Adipocyte (in vitro differentiated cells): Measurements from ENCODE around the gene IMPG2.

Experiments
- DNase-seq: peaks from one replicate; pipeline ENCODE4 v3.0.0-alpha.2; 2015; ENCODE audit warnings: low read depth
- H3K27me3 ChIP-seq: replicated peaks from 2 replicates; pipeline ENCODE4 v1.7.0; 2013; ENCODE audit warnings: mild to moderate bottlenecking, low read length, moderate library complexity; ENCODE audit not compliant: control insufficient read depth, insufficient read depth
- H3K36me3 ChIP-seq: 2 replicates; pipeline ENCODE4 v1.7.0; 2013; ENCODE audit warnings: low read length, mild to moderate bottlenecking, moderate library complexity; ENCODE audit not compliant: control insufficient read depth, insufficient read depth, severe bottlenecking
- H3K4me1 ChIP-seq: 2 replicates; pipeline ENCODE4 v1.7.0; 2013; ENCODE audit warnings: mild to moderate bottlenecking, low read length, moderate library complexity; ENCODE audit not compliant: control insufficient read depth, insufficient read depth
- H3K4me3 ChIP-seq: 2 replicates; pipeline ENCODE4 v1.7.0; 2013; ENCODE audit warnings: mild to moderate bottlenecking, low read length, moderate library complexity
- H3K9ac ChIP-seq: 2 replicates; pipeline ENCODE4 v1.7.0; 2013; ENCODE audit warnings: mild to moderate bottlenecking, low read length, moderate library complexity
- H3K9me3 ChIP-seq: 2 replicates; pipeline ENCODE4 v1.7.0; 2013; ENCODE audit warnings: mild to moderate bottlenecking, low read length, moderate library complexity; ENCODE audit not compliant: control insufficient read depth

IMPG2 gene

DNA sequence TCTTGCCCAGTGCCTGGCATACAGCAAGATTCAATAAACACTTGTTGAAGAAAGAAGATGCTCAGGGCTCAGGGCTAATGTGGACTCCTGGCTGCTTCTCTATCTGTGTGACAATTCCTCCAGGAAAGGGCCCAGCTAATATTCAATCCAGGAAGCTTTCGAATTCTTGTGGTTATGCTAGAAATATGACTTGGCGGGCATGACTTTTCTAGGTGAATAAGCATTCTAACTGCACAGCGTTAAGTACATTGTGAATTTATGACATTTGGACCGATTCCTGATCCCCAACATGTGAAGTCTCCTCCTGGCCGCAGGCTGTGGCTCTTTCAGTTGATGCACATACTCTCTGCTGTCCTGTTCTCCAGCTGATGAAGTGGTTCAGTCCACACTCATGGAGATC is 117.0 kb downstream of the IMPG2 start:
- no peak for DNase-seq
- peaks cover 20% of the 10 kb centered on the region for H3K4me1 ChIP-seq
- no peaks in the 10 kb centered on the region for H3K27me3 ChIP-seq
- H3K9me3 ChIP-seq, result no peaks in the 10 kb centered on the region
- no peak overlapping the region for H3K4me3 ChIP-seq
- H3K9ac ChIP-seq, result no peak overlapping the region
- no peaks in the 10 kb centered on the region for H3K36me3 ChIP-seq

DNA sequence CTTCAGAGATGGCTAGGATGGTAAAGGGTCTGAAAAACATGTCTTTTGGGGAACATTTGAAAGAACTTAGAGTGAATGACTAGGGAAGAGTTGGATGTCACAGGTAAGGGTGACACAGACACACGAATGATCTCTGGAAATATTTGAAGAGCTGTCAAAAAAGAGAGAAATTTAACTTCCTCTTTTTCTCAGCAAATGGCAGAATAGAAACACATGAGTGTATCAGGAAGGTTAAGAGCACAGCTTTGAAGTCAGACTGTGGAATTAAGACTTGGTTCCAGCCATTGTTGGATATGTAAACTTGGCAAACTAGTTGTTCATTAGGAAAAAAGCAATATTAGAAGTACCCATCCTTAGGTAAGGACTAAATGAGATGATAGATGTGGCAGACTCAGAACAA is 117.7 kb downstream of the IMPG2 start:
- Histone ChIP-seq H3K27me3 (no peaks in the 10 kb centered on the region), H3K4me1 (peaks cover 20% of the 10 kb centered on the region), H3K9me3 (no peaks in the 10 kb centered on the region), H3K9ac (no peak overlapping the region), H3K4me3 (no peak overlapping the region), H3K36me3 (no peaks in the 10 kb centered on the region)
- DNase-seq, result no peak

DNA sequence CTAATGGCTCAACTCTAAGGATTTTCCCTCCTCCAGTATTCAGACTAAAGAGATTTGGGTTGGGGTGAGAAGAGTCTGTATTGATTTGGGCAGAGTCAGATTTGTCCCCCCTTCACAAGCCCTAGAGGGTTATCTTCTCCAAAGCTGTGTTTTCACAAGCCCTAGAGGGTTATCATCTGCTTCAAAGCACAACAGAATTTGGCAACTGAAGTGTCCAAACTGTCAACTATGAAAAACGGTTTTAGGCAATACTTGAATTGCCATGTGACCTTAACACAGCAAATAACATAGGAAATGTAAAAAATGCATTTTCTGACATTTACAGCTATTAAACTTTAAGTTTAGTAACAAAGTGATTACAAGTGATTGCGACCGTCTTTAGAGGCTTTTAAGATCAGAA is 119.9 kb downstream of the IMPG2 start:
- no peak for DNase-seq
- no peaks in the 10 kb centered on the region for H3K36me3 ChIP-seq
- H3K4me1 ChIP-seq, result peaks cover 30% of the 10 kb centered on the region
- peak overlapping the region; percentile 28 for H3K9ac ChIP-seq
- peak overlapping the region; percentile 40 for H3K4me3 ChIP-seq
- H3K27me3 ChIP-seq, result no peaks in the 10 kb centered on the region
- H3K9me3 ChIP-seq, result no peaks in the 10 kb centered on the region

DNA sequence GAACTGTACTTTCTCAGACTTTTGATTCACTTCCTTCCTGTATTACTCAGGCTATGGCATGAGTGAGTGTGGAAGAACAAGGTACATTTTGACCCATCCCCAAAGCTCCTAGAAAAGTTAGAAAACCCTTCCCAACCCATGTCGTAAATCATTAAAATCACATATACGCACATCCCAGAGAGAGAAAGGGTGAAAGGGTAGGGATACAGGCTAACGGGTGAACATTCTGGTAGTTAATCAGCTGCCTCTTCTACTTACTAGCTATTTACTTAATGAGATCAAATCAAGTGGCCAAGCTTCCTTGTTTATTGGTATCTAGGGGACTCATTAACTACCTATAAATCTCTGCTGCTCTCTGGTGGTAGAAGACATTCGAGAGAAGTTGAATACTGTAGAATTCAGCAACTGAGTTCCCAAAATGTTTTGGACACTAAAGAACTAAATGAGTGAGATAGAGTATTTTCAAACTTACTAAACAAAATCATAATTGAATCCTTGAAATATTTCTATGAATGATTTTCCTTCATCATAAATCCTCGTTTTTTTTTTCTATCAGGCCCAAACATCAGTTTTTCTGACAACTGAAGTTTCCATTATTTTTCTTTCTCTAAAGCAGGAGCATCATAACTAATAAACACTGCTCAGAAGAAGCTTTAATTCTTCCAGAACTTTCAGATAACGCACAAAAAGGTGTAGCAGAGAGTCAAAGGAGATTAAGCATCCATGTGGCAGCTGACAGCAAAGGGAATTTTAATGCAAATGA is 124.2 kb downstream of the IMPG2 start:
- peak; percentile 88 for DNase-seq
- Histone ChIP-seq H3K9me3 (no peaks in the 10 kb centered on the region), H3K4me3 (no peak overlapping the region), H3K4me1 (peaks cover 23% of the 10 kb centered on the region), H3K36me3 (no peaks in the 10 kb centered on the region), H3K9ac (no peak overlapping the region), H3K27me3 (no peaks in the 10 kb centered on the region)

DNA sequence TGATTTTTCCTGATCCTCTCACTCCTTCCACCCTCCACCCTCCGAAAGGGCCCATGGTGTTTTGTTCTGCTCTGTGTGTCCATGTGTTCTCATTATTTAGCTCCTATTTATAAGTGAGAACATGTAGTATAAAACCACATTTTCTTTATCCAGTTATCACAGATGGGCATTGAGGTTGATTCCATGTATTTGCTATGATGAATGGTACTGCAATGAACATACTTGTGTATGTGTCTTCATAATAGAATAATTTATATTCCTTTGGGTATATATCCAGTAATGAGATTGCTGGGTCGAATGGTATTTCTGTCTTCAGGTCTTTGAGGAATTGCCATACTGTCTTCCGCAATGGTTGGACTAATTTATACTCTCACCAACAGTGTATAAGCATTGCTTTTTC is 126.0 kb downstream of the IMPG2 start:
- H3K27me3 ChIP-seq, result no peaks in the 10 kb centered on the region
- H3K4me1 ChIP-seq, result peaks cover 10% of the 10 kb centered on the region
- no peaks in the 10 kb centered on the region for H3K36me3 ChIP-seq
- no peak for DNase-seq
- no peaks in the 10 kb centered on the region for H3K9me3 ChIP-seq
- no peak overlapping the region for H3K9ac ChIP-seq
- H3K4me3 ChIP-seq, result no peak overlapping the region

DNA sequence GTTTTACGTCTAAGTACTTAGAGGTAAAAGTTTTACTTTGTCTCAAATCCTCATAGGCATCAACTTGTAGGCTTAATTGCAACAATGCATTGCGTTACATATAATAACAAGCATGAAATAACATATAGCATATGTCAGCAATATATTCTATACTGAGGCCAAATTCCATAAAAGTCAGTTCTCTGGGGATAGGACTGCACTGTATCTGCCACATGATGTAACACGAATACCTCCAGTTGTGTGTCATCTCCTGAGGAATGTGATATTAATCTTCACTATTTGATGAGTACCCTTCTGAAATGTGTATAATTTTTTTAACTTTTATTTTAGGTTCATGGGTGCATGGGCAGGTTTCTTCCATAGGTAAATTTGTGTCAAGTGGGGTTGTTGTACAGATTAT is 126.4 kb downstream of the IMPG2 start:
- Histone ChIP-seq H3K36me3 (no peaks in the 10 kb centered on the region), H3K9me3 (peaks cover 2% of the 10 kb centered on the region), H3K9ac (no peak overlapping the region), H3K4me3 (no peak overlapping the region), H3K4me1 (peaks cover 10% of the 10 kb centered on the region), H3K27me3 (no peaks in the 10 kb centered on the region)
- peak; percentile 26 for DNase-seq

DNA sequence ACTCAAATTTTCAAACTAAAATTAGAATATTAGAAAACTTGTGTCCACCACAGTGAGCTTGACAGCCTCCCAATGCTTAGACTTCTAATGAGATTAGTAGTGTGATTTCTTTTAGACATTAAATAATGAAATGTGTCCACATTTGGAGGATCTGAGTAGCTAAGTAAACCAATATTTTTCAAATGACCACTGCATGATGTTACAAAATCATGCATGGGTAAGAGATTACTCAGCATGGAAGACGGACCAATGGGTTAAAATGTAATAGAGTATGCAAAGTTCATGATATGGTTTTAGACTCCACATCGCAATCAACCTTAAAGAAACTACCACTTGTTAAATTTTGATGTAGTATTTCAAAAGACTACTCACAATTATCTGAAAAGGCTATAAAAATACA is 130.6 kb downstream of the IMPG2 start:
- Histone ChIP-seq H3K27me3 (no peaks in the 10 kb centered on the region), H3K4me3 (no peak overlapping the region), H3K4me1 (no peaks in the 10 kb centered on the region), H3K9me3 (peaks cover 5% of the 10 kb centered on the region), H3K9ac (no peak overlapping the region), H3K36me3 (no peaks in the 10 kb centered on the region)
- peak; percentile 45 for DNase-seq

DNA sequence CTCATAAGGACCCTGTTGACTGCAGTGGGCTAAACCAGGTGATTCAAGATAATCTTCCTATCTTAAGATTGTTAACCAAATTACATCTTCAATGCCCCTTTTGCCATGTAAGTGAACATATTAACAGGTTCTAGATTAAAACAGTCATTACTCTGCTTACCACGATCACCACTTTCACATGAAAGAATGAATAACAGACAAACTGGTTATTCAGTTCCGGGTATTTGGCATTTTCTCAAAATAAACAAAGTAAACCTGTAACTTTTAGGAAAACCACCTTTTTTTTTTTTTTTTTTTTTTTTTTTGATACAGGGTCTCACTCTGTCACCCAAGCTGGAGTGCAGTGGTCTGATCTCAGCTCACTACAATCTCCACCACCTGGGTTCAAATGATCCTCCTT is 131.2 kb downstream of the IMPG2 start:
- H3K9me3 ChIP-seq, result peaks cover 5% of the 10 kb centered on the region
- no peaks in the 10 kb centered on the region for H3K36me3 ChIP-seq
- H3K4me3 ChIP-seq, result no peak overlapping the region
- no peaks in the 10 kb centered on the region for H3K27me3 ChIP-seq
- no peak overlapping the region for H3K9ac ChIP-seq
- no peaks in the 10 kb centered on the region for H3K4me1 ChIP-seq
- DNase-seq, result no peak

DNA sequence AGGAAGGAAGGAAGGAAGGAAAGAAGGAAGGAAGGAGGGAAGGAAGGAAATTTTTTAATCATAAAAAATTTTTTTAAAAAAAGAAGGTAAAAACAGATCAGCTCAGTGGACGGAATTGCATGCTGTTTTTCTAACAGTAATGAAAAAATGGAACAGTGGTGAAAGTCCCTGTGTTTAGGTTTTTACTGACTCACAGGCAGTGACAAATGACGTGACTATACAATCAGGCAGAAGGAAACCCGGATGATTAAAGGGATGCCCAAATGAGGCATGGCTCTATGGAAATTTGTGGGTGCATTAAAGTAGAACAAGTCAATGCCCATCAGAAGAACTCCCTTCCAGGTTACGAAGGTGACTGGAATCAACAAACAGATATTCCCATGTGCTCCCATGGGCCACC is 135.0 kb downstream of the IMPG2 start:
- no peak overlapping the region for H3K4me3 ChIP-seq

DNA sequence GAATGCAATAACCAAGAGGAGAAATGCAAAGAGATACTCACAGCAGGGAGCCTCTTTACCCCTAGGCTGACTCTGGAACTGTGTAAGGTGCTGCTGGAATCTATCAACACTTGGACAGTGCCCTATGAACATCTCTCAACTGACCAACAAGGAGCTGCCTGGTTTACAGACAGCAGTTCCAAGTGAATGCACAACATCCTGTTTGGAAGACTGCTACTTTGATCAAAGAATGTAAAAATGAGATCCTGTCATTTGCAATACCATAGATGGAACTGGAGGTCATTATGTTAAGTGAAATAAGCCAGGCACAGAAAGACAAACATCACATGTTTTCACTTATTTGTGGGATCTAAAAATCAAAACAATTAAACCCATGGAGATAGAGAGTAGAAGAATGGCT is 136.3 kb downstream of the IMPG2 start:
- Histone ChIP-seq H3K36me3 (no peaks in the 10 kb centered on the region), H3K4me3 (no peak overlapping the region), H3K27me3 (no peaks in the 10 kb centered on the region), H3K9me3 (peaks cover 5% of the 10 kb centered on the region), H3K9ac (no peak overlapping the region), H3K4me1 (peaks cover 8% of the 10 kb centered on the region)
- DNase-seq, result peak; percentile 16

More for the DNA sequence above, 135.0 kb downstream of the IMPG2 start:
- no peaks in the 10 kb centered on the region for H3K27me3 ChIP-seq
- no peaks in the 10 kb centered on the region for H3K36me3 ChIP-seq
- peaks cover 5% of the 10 kb centered on the region for H3K9me3 ChIP-seq
- H3K9ac ChIP-seq, result no peak overlapping the region
- no peaks in the 10 kb centered on the region for H3K4me1 ChIP-seq
- DNase-seq, result no peak

DNA sequence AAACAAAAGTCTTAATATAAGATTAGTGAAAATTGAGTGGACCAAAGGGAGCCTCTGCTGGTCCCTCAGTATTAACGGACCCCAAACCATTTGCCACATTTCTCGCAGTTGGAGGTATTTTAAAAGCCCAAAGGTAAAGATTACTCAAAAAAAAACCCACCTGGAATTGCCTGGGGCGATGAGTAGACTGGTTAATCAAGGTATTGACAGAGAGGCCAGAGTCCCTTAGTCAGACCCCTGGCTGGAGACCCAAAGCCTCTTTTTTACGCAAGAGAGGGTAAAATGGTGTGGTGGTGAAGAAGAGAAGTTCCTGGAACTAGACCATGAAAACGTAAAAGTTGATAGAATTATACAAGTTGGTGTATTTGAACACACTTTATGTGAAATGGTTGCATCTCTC is 137.2 kb downstream of the IMPG2 start:
- Histone ChIP-seq H3K4me3 (no peak overlapping the region), H3K36me3 (no peaks in the 10 kb centered on the region), H3K9me3 (no peaks in the 10 kb centered on the region), H3K27me3 (no peaks in the 10 kb centered on the region), H3K4me1 (peaks cover 8% of the 10 kb centered on the region), H3K9ac (no peak overlapping the region)
- DNase-seq, result no peak

DNA sequence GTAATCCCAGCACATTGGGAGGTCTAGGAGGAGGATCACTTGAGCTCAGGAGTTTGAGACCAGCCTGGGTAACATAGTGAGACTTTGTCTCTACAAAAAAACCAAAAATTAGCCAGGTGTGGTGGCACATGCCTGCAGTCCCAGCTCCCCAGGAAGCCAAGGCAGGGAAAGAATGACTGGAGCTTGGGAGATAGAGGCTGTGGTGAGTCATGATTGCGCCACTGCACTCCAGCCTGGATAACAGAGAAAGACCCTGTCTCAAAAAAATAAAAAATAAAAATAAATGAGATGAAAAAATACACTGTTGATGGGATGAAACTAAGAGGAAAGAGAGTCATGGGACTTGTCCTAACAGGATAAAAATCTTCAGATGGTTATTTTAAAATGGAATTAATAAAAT is 137.6 kb downstream of the IMPG2 start:
- H3K9ac ChIP-seq, result no peak overlapping the region
- H3K27me3 ChIP-seq, result no peaks in the 10 kb centered on the region
- no peak overlapping the region for H3K4me3 ChIP-seq
- H3K9me3 ChIP-seq, result no peaks in the 10 kb centered on the region
- peak; percentile 31 for DNase-seq
- peaks cover 8% of the 10 kb centered on the region for H3K4me1 ChIP-seq
- no peaks in the 10 kb centered on the region for H3K36me3 ChIP-seq
